GM18498 (cell line): ENCODE data around the gene CMTM2.
"Not testable (repeated sequence)": the region's sequence is repeated elsewhere in the genome, so short reads cannot be mapped to it uniquely, and the experiment has no call there.

Experiments used
- ATAC-seq: cut with Tn5 transposase; IDR thresholded peaks from one replicate; pipeline ENCODE4 v1.9.1; 2021; ENCODE audit warnings: mild to moderate bottlenecking, moderate library complexity; ENCODE audit not compliant: unreplicated experiment

The CMTM2 gene

GRCh38 chr16:66605177-66605978 lies 26.1 kb downstream of the CMTM2 start:
- ATAC-seq = peak; percentile 13

GRCh38 chr16:66605979-66606751 lies 26.9 kb downstream of the CMTM2 start:
- peak; percentile 58 for ATAC-seq

- peak; percentile 39 for ATAC-seq
These were observed 29.2 kb downstream of the CMTM2 start for GRCh38 chr16:66608241-66609138.

- ATAC-seq = no peak
These were observed 29.9 kb downstream of the CMTM2 start for GRCh38 chr16:66609139-66609510.

- no peak for ATAC-seq
These were observed 31.0 kb downstream of the CMTM2 start for GRCh38 chr16:66610111-66610820.

GRCh38 chr16:66611911-66612310 lies 32.6 kb downstream of the CMTM2 start:
- ATAC-seq = not testable (repeated sequence)

- ATAC-seq = no peak
These were observed 33.2 kb downstream of the CMTM2 start for GRCh38 chr16:66612422-66612821.

- ATAC-seq = no peak
These were observed 35.0 kb downstream of the CMTM2 start for GRCh38 chr16:66614161-66614802.

- ATAC-seq = no peak
These were observed 36.9 kb downstream of the CMTM2 start for GRCh38 chr16:66616169-66616568.

GRCh38 chr16:66616592-66616991 lies 37.3 kb downstream of the CMTM2 start:
- no peak for ATAC-seq

GRCh38 chr16:66617010-66617434 lies 37.8 kb downstream of the CMTM2 start:
- ATAC-seq = no peak

- ATAC-seq = no peak
These were observed 38.5 kb downstream of the CMTM2 start for GRCh38 chr16:66617728-66618127.

- no peak for ATAC-seq
These were observed 39.5 kb downstream of the CMTM2 start for GRCh38 chr16:66618588-66619375.

GRCh38 chr16:66619534-66620428 lies 40.5 kb downstream of the CMTM2 start:
- ATAC-seq = no peak

GRCh38 chr16:66620429-66620795 lies 41.1 kb downstream of the CMTM2 start:
- no peak for ATAC-seq

GRCh38 chr16:66621973-66622372 lies 42.7 kb downstream of the CMTM2 start:
- ATAC-seq = no peak

- ATAC-seq = no peak
These were observed 43.6 kb downstream of the CMTM2 start for GRCh38 chr16:66622863-66623262.

GRCh38 chr16:66623755-66624154 lies 44.5 kb downstream of the CMTM2 start:
- no peak for ATAC-seq
